ENCODE results near the gene TFR2. TPM values are rescaled to one million over a fixed set of nuclear protein-coding genes. Genes with fewer than 3 reads are reported as not detected.
A peak's percentile ranks its signal among the peaks of the same experiment; 100 is the strongest.

The TFR2 gene
- total and polyA plus RNA-seq, 9 of the 15 experiments (the other 6 are each of a cell fraction or from before 2014, with no cell fraction given): 3.8 to 123 (median 51.1) TPM

DNA sequence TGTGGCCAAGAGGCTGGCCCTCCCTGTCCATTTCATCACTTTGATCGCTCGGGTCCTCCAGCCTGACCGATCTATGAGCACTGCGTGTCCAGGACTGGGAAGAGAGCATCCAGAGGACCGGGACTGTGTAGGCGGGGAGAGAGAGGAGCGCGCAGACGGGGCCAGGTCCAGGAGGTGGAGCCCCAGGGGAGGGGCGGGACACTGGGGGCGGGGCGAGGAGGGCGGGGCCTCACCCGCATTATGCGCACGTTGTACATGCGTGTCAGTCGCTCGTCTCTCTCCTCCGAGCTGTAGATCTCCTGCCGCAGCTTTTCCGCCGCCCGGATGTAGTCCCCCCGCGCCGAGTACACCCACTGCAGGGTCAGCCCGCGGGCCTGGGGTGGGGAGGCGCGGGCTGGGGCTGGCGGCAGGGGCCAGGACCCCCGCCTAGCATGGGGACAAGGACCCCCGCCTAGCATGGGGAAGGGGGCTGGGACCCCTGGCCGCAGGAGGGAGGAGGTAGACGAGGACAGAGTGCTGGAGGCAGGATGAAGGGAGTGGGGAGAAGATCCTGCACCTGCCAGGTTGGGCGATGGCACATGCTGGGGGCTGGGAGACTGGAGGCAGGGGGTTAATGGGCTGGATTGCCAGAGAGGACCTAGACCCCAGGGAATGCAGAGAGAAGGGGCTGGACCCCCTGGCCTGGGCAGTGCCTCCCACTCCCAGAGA, 14.7 kb downstream of the TFR2 start (continued):
- TF ChIP-seq JUN (IDR thresholded peaks at IDR 0.05; ENCODE audit: borderline replicate concordance, low read depth, low read length) (no peak), JUN (CRISPR knock-in tag; IDR thresholded peaks at IDR 0.05; ENCODE audit: borderline replicate concordance) (no peak), TFAP4 (CRISPR knock-in tag; IDR thresholded peaks at IDR 0.05; ENCODE audit: borderline replicate concordance) (peak; percentile 37; the same call in 1 of the 2 replicates), PHTF2 (CRISPR knock-in tag; IDR thresholded peaks at IDR 0.05) (no peak), NCOA1 (IDR thresholded peaks at IDR 0.05; ENCODE audit: low read depth) (no peak), PREB (CRISPR knock-in tag; IDR thresholded peaks at IDR 0.05) (no peak), ZFPM2 (CRISPR knock-in tag; IDR thresholded peaks at IDR 0.05) (no peak), PCBP1 (IDR thresholded peaks at IDR 0.05; ENCODE audit: low read depth, low read length, poor library complexity, severe bottlenecking) (peak; percentile 44), MTA1 (IDR thresholded peaks at IDR 0.05; ENCODE audit: borderline replicate concordance) (no peak), GATA2 (CRISPR knock-in tag; IDR thresholded peaks at IDR 0.05) (no peak), TEAD4 (IDR thresholded peaks at IDR 0.05; ENCODE audit: low read length) (no peak), TEAD4 (CRISPR knock-in tag; IDR thresholded peaks at IDR 0.05; ENCODE audit: borderline replicate concordance) (no peak), ZBTB49 (CRISPR knock-in tag; IDR thresholded peaks at IDR 0.05; ENCODE audit: borderline replicate concordance) (no peak), KDM2B (CRISPR knock-in tag; IDR thresholded peaks at IDR 0.05) (0 out of 2 replicates have a peak, but pooled peaks have one; percentile 31), HDAC1 (IDR thresholded peaks at IDR 0.05) (peak in 1 of 2 experiments; percentile 46; a peak in 1 of 4 replicates), ZNF445 (CRISPR knock-in tag; IDR thresholded peaks at IDR 0.05; ENCODE audit: low read depth) (no peak), FOXJ2 (tag; IDR thresholded peaks at IDR 0.05) (no peak), RUNX1 (IDR thresholded peaks at IDR 0.05; ENCODE audit: low read depth) (no peak), TFAM (CRISPR knock-in tag; conservative IDR thresholded peaks at IDR 0.05) (no peak)
- TF ChIP-seq, protein P1, sequence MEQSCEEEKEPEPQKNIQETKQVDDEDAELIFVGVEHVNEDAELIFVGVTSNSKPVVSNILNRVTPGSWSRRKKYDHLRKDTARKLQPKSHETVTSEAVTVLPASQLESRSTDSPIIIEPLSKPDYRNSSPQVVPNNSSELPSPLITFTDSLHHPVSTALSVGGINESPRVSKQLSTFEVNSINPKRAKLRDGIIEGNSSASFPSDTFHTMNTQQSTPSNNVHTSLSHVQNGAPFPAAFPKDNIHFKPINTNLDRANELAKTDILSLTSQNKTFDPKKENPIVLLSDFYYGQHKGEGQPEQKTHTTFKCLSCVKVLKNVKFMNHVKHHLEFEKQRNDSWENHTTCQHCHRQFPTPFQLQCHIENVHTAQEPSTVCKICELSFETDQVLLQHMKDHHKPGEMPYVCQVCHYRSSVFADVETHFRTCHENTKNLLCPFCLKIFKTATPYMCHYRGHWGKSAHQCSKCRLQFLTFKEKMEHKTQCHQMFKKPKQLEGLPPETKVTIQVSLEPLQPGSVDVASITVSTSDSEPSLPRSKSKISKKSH (CRISPR knock-in tag; IDR thresholded peaks at IDR 0.05): no peak
- TF ChIP-seq, protein P2, sequence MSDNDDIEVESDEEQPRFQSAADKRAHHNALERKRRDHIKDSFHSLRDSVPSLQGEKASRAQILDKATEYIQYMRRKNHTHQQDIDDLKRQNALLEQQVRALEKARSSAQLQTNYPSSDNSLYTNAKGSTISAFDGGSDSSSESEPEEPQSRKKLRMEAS (CRISPR knock-in tag; IDR thresholded peaks at IDR 0.05): 0 out of 2 replicates have a peak, but pooled peaks have one; percentile 25

All from K562 (cell line).